Gastroesophageal sphincter (tissue), 4 donors: Measurements from ENCODE around the gene UBE2E2. TPM values are rescaled to one million over a fixed set of nuclear protein-coding genes. Genes with fewer than 3 reads are reported as not detected.

Source experiments
- ATAC-seq: fragments of 150-250 bp; one replicate; pipeline ENCODE4 v1.9.1; 2016; ENCODE audit warnings: mild to moderate bottlenecking, moderate library complexity
- H3K27ac ChIP-seq, 4 donors: fragments of 200-600 bp; sonication (generic) in 3 of 4; 1 replicate in 3 of 4; 2 replicates in 1 of 4; pipeline ENCODE4 v1.5.1; 2016 to 2019
- H3K27me3 ChIP-seq: fragments of 200-600 bp; sonication (generic); one replicate; pipeline ENCODE4 v1.5.1; 2019
- H3K36me3 ChIP-seq, 2 donors: fragments of 200-600 bp; sonication (generic); one replicate each; pipeline ENCODE4 v1.5.1; 2019; ENCODE audit warnings: control low read depth in 1 of 2
- H3K4me1 ChIP-seq, 3 donors: fragments of 200-600 bp; sonication (generic); 1 replicate in 2 of 3; 2 replicates in 1 of 3; pipeline ENCODE4 v1.5.1; 2016 to 2019; ENCODE audit warnings: control low read depth in 2 of 3
- H3K4me3 ChIP-seq, 2 donors: fragments of 200-600 bp; sonication (generic); one replicate each; pipeline ENCODE4 v1.5.1; 2019; ENCODE audit warnings: mild to moderate bottlenecking in 1 of 2, moderate library complexity in 1 of 2
- H3K9me3 ChIP-seq, 3 donors: fragments of 200-600 bp; sonication (generic); one replicate each; pipeline ENCODE4 v1.5.1; 2017 to 2019; ENCODE audit warnings: control low read depth in 2 of 3
- EP300 ChIP-seq: sonication (generic); formaldehyde crosslinking; IDR thresholded peaks from one replicate; pipeline ENCODE4 v1.6.1; 2017; ENCODE audit warnings: antibody characterized with exemption, mild to moderate bottlenecking
- POLR2A ChIP-seq, 2 donors: fragments of 450-650 bp; IDR thresholded peaks; one replicate each; pipeline ENCODE4 v1.6.1; 2017; ENCODE audit warnings: antibody characterized with exemption in 2 of 2, mild to moderate bottlenecking in 2 of 2, moderate library complexity in 1 of 2
- POLR2AphosphoS5 ChIP-seq: sonication (generic); formaldehyde crosslinking; IDR thresholded peaks from one replicate; pipeline ENCODE4 v1.6.1; 2017; ENCODE audit warnings: antibody characterized with exemption
- WGBS, 2 donors: methylation state at CpG; one replicate each; pipeline ENCODE4 v1.1.5; 2018; ENCODE audit warnings: low coverage in 1 of 2; 5-methylcytosine and 5-hydroxymethylcytosine counted together
- total RNA-seq, 4 donors: library from RNA; depleted of rRNA; stranded (reverse); fragments of >200 nt; gene quantifications; one replicate each; pipeline ENCODE4 v1.1.0, GENCODE V29; 2016
- TF ChIP-seq, protein P1 (sequence below), 4 experiments: fragments of 200-600 bp in 2 of 4; fragments of 450-650 bp in 2 of 4; sonication (generic) in 1 of 4; IDR thresholded peaks; one replicate each; pipeline ENCODE4 v1.5.1; 2017 to 2019; ENCODE audit warnings: antibody characterized with exemption in 4 of 4, mild to moderate bottlenecking in 2 of 4, moderate library complexity in 2 of 4

Gene UBE2E2
- total RNA-seq, 4 donors from 2014 or later: 35.8 to 114 (median 70.2) TPM

- peaks cover 0 to 7% (median 0%) of the 10 kb centered on the region in 3 donors for H3K9me3 ChIP-seq
Measured at GRCh38 chr3:23288286-23288685, 85.2 kb downstream of the UBE2E2 start.

DNA sequence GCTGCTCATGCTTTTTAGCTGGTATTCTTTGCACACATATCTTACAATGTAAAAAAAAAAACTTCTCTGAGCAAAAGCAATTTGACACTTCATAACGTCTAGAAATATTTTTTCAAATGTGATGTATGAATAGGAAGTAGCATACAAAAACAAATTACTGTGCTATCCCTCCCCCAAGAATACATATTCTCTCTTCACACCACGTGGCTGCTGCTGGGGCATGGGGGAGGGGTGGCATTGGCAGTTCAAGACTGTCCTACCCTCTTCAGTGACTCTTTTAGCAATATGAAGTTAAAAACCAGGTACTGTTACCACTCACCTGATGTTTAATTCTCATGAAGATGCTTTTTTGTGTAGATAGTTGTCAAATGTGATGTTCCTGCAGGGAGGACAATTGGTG is 85.6 kb downstream of the UBE2E2 start:
- H3K4me3 ChIP-seq: no peak overlapping the region
- no peaks in the 10 kb centered on the region for H3K4me1 ChIP-seq
- no peak overlapping the region for H3K27ac ChIP-seq
- no peaks in the 10 kb centered on the region for H3K27me3 ChIP-seq
- TF ChIP-seq, protein P1, sequence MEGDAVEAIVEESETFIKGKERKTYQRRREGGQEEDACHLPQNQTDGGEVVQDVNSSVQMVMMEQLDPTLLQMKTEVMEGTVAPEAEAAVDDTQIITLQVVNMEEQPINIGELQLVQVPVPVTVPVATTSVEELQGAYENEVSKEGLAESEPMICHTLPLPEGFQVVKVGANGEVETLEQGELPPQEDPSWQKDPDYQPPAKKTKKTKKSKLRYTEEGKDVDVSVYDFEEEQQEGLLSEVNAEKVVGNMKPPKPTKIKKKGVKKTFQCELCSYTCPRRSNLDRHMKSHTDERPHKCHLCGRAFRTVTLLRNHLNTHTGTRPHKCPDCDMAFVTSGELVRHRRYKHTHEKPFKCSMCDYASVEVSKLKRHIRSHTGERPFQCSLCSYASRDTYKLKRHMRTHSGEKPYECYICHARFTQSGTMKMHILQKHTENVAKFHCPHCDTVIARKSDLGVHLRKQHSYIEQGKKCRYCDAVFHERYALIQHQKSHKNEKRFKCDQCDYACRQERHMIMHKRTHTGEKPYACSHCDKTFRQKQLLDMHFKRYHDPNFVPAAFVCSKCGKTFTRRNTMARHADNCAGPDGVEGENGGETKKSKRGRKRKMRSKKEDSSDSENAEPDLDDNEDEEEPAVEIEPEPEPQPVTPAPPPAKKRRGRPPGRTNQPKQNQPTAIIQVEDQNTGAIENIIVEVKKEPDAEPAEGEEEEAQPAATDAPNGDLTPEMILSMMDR (IDR thresholded peaks at IDR 0.05): no peak
- TF ChIP-seq POLR2A (IDR thresholded peaks at IDR 0.05) (no peak), EP300 (no peak), POLR2AphosphoS5 (no peak)
- no peaks in the 10 kb centered on the region for H3K36me3 ChIP-seq
- WGBS, 2 donors: 34 to 63% methylated on average over 2 of the region's 2 CpGs
- no peak for ATAC-seq
- H3K9me3 ChIP-seq: peaks cover 0 to 7% (median 0%) of the 10 kb centered on the region in 3 donors

More at GRCh38 chr3:23288286-23288685, 85.2 kb downstream of the UBE2E2 start:
- no peaks in the 10 kb centered on the region for H3K4me1 ChIP-seq
- WGBS, 2 donors: 50 to 77% methylated on average over 1 of the region's 1 CpG
- TF ChIP-seq EP300: no peak
- no peak for TF ChIP-seq POLR2A (IDR thresholded peaks at IDR 0.05)
- no peak for TF ChIP-seq POLR2AphosphoS5
- TF ChIP-seq, protein P1 (IDR thresholded peaks at IDR 0.05): no peak
- H3K27ac ChIP-seq: no peak overlapping the region
- H3K27me3 ChIP-seq: no peaks in the 10 kb centered on the region
- H3K4me3 ChIP-seq: no peak overlapping the region
- ATAC-seq: no peak
- H3K36me3 ChIP-seq: no peaks in the 10 kb centered on the region

DNA sequence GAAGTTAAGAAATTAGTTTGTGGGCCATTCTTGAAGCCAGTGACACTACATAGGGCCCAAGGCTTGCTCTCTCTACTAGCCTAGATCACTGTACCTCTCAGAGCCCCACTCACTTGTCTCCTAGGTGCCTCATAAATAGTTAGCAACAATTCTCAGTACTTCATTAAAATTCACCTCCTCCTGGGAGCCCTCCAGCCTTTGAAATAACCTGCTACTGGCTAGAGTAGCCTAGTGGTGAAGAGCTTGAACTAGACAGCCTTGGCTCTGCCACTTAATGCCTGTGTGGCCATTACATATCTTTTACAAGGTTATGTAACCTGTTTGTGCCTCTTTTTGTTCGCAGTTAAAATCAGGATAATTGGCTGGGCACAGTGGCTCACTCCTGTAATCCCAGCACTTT is 89.3 kb downstream of the UBE2E2 start:
- WGBS, 2 donors: 80% methylated on average over 1 of the region's 1 CpG; no CpG with 5 or more reads in 1 of the 2 donors
- ATAC-seq: no peak
- no peak overlapping the region for H3K27ac ChIP-seq
- no peaks in the 10 kb centered on the region for H3K27me3 ChIP-seq
- H3K36me3 ChIP-seq: no peaks in the 10 kb centered on the region
- peaks cover 0 to 6% (median 0%) of the 10 kb centered on the region in 3 donors for H3K4me1 ChIP-seq
- TF ChIP-seq, protein P1 (IDR thresholded peaks at IDR 0.05): no peak
- TF ChIP-seq POLR2AphosphoS5 (no peak), EP300 (no peak), POLR2A (IDR thresholded peaks at IDR 0.05) (no peak)
- peaks cover 0 to 2% (median 0%) of the 10 kb centered on the region in 3 donors for H3K9me3 ChIP-seq
- H3K4me3 ChIP-seq: no peak overlapping the region

GRCh38 chr3:23294770-23295387 is 91.8 kb downstream of the UBE2E2 start:
- no peak for ATAC-seq
- Histone ChIP-seq H3K36me3 (no peaks in the 10 kb centered on the region), H3K27me3 (no peaks in the 10 kb centered on the region), H3K4me1 (peaks cover 0 to 6% (median 0%) of the 10 kb centered on the region in 3 donors), H3K9me3 (no peaks in the 10 kb centered on the region), H3K4me3 (no peak overlapping the region), H3K27ac (no peak overlapping the region)
- TF ChIP-seq EP300: no peak
- TF ChIP-seq, protein P1 (IDR thresholded peaks at IDR 0.05): no peak
- no peak for TF ChIP-seq POLR2AphosphoS5
- TF ChIP-seq POLR2A (IDR thresholded peaks at IDR 0.05): no peak

DNA sequence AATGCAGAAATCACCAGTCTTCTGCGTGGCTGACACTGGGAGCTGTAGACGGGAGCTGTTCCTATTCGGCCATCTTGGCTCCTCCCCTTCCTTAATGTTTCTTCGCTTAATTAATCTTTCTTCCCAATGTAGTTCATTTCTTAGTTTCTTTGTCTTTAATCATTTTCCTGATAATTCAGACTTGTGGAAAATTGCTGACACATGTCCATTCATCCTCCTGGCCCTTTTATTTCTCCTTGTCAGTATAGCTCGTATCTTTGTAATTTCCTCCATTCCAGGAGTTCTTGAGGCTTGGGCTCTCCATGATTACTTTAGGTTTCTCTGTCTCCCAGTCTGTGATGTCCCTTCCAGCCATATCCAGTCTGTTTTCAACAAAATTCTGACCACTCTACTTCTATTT is 98.7 kb downstream of the UBE2E2 start:
- Histone ChIP-seq H3K36me3 (no peaks in the 10 kb centered on the region), H3K4me1 (peaks cover 3 to 42% (median 11%) of the 10 kb centered on the region in 3 donors), H3K4me3 (no peak overlapping the region), H3K27ac (no peak overlapping the region), H3K9me3 (no peaks in the 10 kb centered on the region), H3K27me3 (no peaks in the 10 kb centered on the region)
- WGBS, 2 donors: 83 to 87% methylated on average over 3 to 5 of the region's 5 CpGs
- no peak for ATAC-seq
- TF ChIP-seq EP300 (no peak), POLR2AphosphoS5 (no peak), POLR2A (IDR thresholded peaks at IDR 0.05) (no peak)
- TF ChIP-seq, protein P1 (IDR thresholded peaks at IDR 0.05): no peak
